ENCODE measurements around the gene DISC1. TPM values are rescaled to one million over a fixed set of nuclear protein-coding genes. Genes with fewer than 3 reads are reported as not detected.
A peak's percentile ranks its signal among the peaks of the same experiment; 100 is the strongest.
"Not testable (repeated sequence)": the region's sequence is repeated elsewhere in the genome, so short reads cannot be mapped to it uniquely, and the experiment has no call there.

DISC1 gene
- total RNA-seq, 2 donors from 2014 or later: 3.1 to 12.4 TPM

DNA sequence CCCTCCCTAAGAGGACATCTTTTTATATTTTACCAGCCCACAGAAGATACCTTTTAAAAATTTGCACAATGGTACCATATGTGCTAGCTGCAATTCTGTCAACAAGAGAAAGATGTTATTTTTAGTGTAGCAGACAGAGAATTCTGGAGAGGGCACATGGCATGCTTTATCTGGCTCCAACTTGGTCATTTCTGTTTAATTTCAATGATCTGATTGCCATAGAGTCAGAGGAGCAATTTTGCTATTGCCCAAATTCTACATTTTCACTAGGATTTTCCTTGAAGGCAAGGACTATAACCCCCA lies 17.3 kb downstream of the DISC1 start:
- Mint-ChIP-seq H3K36me3 (peaks cover 2 to 19% of the 10 kb centered on the region in 2 donors), H3K9me3 (peaks cover under 1 to 10% of the 10 kb centered on the region in 2 donors), H3K27ac (peak overlapping the region in 1 of 2 donors; percentile 14)
- ATAC-seq (no peak), DNase-seq (ENCODE audit: low spot score in 2 of 2) (no peak)

DNA sequence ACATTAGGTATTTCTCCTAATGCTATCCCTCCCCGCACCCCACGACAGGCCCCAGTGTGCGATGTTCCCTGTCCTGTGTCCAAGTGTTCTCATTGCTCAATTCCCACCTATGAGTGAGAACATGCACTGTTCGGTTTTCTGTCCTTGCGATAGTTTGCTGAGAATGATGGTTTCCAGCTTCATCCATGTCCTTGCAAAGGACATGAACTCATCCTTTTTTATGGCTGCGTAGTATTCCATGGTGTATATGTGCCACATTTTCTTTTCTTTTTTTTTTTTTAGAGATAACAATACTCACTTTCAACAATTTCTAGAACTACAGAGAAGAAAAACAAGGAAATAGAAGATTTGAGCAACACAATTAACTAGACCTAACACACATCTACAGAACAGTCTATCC lies 19.0 kb downstream of the DISC1 start:
- not testable (repeated sequence) for H3K27ac Mint-ChIP-seq; ATAC-seq; DNase-seq (ENCODE audit: low spot score in 2 of 2)
- Mint-ChIP-seq H3K9me3 (peaks cover 11 to 19% of the 10 kb centered on the region in 2 donors), H3K36me3 (peaks cover 14 to 24% of the 10 kb centered on the region in 2 donors)

DNA sequence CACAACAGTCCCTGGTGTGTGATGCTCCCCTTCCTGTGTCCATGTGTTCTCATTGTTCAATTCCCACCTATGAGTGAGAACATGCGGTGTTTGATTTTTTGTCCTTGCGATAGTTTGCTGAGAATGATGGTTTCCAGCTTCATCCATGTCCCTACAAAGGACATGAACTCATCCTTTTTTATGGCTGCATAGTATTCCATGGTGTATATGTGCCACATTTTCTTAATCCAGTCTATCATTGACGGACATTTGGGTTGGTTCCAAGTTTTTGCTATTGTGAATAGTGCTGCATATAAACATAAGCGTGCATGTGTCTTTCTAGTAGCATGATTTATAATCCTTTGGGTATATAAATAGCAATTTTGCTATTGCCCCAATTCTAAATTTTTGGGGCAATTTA lies 19.6 kb downstream of the DISC1 start:
- ATAC-seq; H3K27ac Mint-ChIP-seq; DNase-seq (ENCODE audit: low spot score in 2 of 2): not testable (repeated sequence)
- Mint-ChIP-seq H3K9me3 (peaks cover 13 to 19% of the 10 kb centered on the region in 2 donors), H3K36me3 (peaks cover 14 to 24% of the 10 kb centered on the region in 2 donors)

DNA sequence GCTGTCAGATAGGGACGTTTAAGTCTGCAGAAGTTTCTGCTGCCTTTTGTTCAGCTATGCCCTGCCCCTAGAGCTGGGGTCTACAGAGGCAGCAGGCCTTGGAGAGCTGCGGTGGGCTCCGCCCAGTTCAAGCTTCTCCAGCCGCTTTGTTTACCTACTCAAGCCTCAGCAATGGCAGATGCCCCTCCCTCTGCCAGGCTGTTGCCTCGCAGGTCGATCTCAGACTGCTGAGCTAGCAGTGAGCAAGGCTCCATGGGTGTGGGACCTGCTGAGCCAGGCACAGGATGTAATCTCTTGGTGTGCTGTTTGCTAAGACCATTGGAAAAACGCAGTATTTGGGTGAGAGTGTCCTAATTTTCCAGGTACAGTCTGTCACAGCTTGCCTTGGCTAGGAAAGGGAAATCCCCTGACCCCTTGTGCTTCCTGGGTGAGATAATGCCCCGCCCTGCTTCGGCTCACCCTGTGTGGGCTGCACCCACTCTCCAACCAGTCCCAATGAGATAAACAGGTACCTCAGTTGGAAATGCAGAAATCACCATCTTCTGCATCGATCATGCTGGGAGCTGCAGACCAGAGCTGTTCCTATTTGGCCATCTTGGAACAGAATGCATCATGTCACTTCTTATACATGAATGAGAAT lies 25.2 kb downstream of the DISC1 start:
- Mint-ChIP-seq H3K9me3 (peaks cover 16 to 19% of the 10 kb centered on the region in 2 donors), H3K36me3 (peaks cover 16 to 28% of the 10 kb centered on the region in 2 donors)
- DNase-seq (ENCODE audit: low spot score in 2 of 2); H3K27ac Mint-ChIP-seq; ATAC-seq: not testable (repeated sequence)

DNA sequence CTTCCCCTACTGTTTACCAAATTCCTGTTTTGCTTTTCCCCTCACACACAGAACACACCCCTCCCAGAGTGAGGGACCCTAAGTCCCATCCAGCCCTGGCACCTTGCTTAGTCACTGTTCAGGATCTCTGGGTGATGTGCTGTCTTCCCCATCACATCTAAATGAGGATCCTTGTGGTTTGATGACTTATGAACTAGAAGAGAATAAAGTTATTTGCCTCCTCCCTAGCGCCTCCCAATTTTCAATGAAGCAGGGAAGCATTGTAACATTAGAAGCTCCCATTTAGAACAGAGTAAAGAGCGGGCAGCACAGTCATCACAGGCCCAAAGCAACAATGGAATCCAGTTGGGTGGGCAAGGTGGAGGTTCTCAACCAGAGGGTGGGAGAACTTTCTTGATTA lies 27.0 kb downstream of the DISC1 start:
- Mint-ChIP-seq H3K27ac (no peak overlapping the region), H3K36me3 (peaks cover 18 to 24% of the 10 kb centered on the region in 2 donors), H3K9me3 (peaks cover 20 to 26% of the 10 kb centered on the region in 2 donors)
- DNase-seq (ENCODE audit: low spot score in 2 of 2) (no peak), ATAC-seq (no peak)

DNA sequence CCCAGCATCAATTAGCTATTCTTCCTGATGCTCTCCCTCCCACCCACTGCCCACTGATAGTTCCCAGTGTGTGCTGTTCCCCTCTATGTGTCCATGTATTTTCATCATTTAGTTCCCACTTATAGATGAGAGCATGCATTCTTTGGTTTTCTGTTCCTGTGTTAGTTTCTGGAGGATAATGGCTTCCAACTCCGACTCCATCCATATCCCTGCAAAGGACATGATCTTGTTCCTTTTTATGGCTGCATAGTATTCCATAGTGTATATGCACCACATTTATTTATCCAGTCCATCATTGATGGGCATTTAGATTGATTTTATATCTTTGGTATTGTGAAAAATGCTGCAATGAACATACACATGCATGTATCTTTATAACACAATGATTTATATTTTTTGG lies 30.2 kb downstream of the DISC1 start:
- DNase-seq (ENCODE audit: low spot score in 2 of 2) (no peak), ATAC-seq (no peak)
- H3K27ac Mint-ChIP-seq: no peak overlapping the region
- peaks cover 20 to 29% of the 10 kb centered on the region in 2 donors for H3K9me3 Mint-ChIP-seq
- peaks cover 26 to 32% of the 10 kb centered on the region in 2 donors for H3K36me3 Mint-ChIP-seq

DNA sequence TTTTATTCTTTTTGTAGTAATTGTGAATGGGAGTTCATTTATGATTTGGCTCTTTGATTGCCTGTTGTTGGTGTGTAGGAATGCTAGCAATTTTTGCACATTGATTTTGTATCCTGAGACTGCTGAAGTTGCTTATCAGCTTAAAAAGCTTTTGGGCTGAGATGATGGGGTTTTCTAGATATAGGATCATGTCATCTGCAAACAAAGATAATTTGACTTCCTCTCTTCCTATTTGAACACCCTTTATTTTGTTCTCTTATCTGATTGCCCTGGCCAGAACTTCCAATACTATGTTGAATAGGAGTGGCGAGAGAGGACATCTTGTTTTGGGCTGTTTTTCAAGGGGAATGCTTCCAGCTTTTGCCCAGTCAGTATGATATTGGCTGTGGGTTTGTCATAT lies 31.6 kb downstream of the DISC1 start:
- Mint-ChIP-seq H3K9me3 (peaks cover 20 to 32% of the 10 kb centered on the region in 2 donors), H3K36me3 (peaks cover 30 to 39% of the 10 kb centered on the region in 2 donors)
- H3K27ac Mint-ChIP-seq; ATAC-seq; DNase-seq (ENCODE audit: low spot score in 2 of 2): not testable (repeated sequence)

DNA sequence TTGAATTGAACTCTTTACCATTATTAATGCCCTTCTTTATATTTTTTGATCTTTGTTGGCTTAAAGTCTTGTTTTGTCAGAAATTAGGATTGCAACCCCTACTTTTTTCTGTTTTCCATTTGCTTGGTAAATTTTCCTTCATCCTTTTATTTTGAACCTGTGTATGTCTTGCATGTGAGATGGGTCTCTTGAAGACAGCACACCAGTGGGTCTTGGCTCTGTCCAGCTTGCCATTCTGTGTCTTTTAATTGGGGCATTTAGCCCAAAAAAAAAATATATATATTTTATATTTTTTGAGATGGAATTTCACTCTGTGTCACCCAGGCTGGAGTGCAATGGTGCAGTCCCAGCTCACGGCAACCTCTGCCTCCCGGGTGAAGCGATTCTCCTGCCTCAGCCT lies 33.6 kb downstream of the DISC1 start:
- H3K9me3 Mint-ChIP-seq: peaks cover 28 to 39% of the 10 kb centered on the region in 2 donors
- peaks cover 30 to 48% of the 10 kb centered on the region in 2 donors for H3K36me3 Mint-ChIP-seq
- ATAC-seq (no peak), DNase-seq (ENCODE audit: low spot score in 2 of 2) (no peak)
- H3K27ac Mint-ChIP-seq: no peak overlapping the region

DNA sequence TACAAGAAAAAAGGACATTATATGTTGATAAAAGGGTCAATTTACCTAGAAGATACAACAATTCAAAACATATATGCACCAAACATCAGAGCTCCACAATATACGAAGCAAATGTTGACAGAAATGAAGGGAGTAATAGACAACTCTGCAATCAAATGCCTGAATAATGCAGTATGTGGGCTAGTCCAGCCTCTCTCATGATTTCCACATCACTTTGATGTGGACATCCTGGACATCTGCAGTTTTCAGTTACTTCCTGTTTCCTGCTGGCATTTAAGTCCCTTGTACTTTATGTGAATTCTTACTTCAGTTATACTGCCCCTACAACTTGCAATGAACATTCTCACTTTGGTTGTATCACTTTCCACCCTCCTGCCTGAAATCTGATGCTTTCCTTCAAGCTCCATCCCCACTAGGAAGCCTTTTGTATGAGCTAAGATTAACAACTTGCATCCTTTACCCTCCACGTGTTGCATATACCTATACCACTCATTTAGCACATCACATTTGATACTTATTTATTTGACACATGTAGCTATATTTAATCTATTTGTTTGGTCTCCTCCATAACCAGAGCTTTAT lies 36.7 kb downstream of the DISC1 start:
- Mint-ChIP-seq H3K9me3 (peaks cover 21 to 31% of the 10 kb centered on the region in 2 donors), H3K36me3 (peaks cover 21 to 45% of the 10 kb centered on the region in 2 donors), H3K27ac (no peak overlapping the region)
- no peak for ATAC-seq
- DNase-seq (ENCODE audit: low spot score in 2 of 2): no peak

DNA sequence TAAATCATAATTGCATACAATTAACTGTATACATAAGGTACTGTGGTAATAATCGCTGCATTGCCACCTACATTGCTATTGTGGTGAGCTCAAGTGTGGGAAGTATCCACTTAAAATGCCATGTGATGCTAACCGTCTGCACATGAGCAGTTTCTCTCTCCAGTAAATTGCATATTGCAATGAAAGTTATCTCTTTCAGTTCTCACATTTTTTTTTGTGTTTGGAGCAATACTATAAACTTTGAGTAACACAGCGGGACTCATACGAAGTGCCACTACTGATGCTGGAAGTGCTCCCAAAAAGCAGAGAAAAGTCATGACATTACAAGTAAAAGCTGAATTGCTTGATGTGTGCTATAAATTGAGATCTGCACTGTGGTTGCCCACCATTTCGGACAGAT lies 38.5 kb downstream of the DISC1 start:
- DNase-seq (ENCODE audit: low spot score in 2 of 2) (no peak), ATAC-seq (no peak)
- Mint-ChIP-seq H3K9me3 (peaks cover 26 to 36% of the 10 kb centered on the region in 2 donors), H3K27ac (no peak overlapping the region), H3K36me3 (peaks cover 30 to 49% of the 10 kb centered on the region in 2 donors)

DNA sequence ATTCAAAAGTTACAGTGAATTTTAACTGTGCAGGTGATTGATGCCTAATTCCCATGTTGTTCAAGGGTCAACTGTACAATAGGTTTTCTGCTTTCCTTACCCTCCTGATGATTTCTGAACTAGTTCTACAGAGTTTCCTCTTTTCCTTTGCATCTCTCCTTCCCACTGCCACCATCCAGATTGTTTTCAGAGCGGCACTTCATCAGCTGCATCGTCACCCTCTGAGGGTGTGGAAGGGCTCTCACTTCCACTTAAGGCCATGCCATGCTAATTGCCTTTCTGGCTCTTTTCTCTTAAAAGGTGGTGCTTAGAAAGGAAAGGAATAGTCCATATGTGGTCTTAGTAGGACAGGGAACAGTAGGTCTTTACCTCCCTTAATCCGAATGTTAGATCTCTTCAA lies 39.1 kb downstream of the DISC1 start:
- peaks cover 30 to 51% of the 10 kb centered on the region in 2 donors for H3K36me3 Mint-ChIP-seq
- no peak overlapping the region for H3K27ac Mint-ChIP-seq
- ATAC-seq: no peak
- H3K9me3 Mint-ChIP-seq: peaks cover 26 to 37% of the 10 kb centered on the region in 2 donors
- DNase-seq (ENCODE audit: low spot score in 2 of 2): no peak

DNA sequence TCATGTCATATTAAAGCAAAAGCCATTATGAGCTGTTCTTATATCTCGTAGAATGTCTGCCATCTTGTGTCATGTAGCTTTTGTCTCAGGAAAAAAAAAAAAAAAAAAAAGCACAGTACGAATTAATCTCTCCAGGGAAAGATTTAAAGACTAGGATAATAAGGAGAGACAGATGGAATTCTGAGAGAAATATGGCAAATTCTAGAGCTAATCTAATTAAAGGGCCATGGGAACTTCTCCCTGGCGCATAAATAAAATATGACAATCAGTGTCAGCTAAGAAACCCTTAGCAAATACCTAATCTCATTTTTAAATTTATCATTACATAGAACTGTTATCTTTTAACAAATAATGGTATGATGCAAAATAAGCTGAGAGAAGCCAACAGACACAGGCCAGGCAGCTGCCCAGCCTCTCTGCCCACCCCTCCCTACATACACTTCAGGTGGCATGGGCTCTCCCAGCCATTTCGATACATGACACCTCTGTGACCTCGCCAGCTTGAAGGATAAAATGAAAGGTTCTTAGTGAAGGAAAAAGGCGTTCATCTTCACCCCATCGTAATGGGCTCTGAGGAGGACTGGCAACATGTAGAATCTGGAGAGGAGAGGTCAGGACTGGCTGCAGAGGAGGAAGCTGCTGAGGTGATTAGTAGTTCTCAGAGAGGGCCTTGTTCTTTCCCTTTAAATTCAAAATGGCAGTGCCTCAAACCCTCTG lies 39.8 kb downstream of the DISC1 start:
- H3K9me3 Mint-ChIP-seq: peaks cover 27 to 34% of the 10 kb centered on the region in 2 donors
- no peak for DNase-seq (ENCODE audit: low spot score in 2 of 2)
- ATAC-seq: no peak
- H3K36me3 Mint-ChIP-seq: peaks cover 30 to 51% of the 10 kb centered on the region in 2 donors
- no peak overlapping the region for H3K27ac Mint-ChIP-seq

DNA sequence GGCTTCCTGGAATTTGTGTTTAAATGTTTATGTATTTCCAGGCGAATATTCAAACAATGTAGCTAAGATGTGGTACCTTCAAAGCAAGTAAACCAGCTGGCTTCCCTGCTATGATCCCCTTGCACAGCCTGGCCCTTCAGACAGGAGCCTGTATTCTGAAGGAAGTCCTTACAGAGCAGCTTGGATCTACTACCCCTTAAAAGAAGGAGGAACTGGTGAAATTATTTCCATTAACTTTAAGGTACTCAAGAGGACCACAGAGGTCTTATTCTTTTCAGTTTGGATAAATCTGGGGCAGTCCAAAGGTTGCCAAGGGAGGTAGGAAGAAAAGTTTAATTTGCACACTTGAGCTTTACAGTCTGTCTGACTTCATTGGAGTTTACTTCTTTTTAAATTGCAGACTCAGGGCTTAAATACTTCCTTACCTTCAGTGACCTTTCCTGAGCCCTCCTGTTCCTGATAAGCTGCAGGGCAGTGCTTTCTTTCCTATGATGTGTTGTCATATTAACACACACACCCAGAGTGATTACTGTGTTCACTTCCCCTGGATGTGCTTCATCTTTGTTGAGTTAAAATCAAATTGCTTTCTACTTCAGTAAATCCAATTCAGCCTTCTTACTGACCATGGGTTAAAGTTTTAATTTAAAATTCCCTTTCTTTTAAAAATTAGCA lies 40.5 kb downstream of the DISC1 start:
- Mint-ChIP-seq H3K9me3 (peaks cover 25 to 28% of the 10 kb centered on the region in 2 donors), H3K36me3 (peaks cover 24 to 44% of the 10 kb centered on the region in 2 donors), H3K27ac (no peak overlapping the region)
- no peak for ATAC-seq
- no peak for DNase-seq (ENCODE audit: low spot score in 2 of 2)

DNA sequence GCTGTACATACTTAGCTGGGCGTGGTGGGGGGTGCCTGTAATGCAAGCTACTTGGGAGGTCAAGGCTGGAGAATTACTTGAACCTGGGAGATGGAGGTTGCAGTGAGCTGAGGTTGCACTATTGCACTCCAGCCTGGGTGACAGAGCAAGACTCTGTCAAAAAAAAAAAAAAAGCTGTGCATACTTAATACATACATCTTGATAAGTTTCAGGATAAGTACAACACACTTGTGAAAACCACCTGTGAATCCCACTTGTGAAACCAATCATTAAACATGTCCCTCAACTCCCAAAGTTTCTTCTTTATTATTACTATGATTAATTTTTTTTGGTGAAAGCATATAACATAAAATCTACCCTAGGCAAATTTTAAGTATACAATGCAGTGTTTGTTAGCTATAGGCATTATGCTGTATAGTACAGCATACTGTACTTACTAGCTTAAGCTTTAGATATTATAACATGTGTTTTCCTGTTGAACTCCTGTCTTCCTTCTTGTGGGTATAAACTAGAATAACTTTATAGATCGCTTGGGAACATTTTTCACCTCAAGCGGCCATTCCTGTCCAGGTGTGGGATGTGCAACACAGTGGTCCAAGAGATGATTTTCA lies 41.4 kb downstream of the DISC1 start:
- peaks cover 24 to 38% of the 10 kb centered on the region in 2 donors for H3K36me3 Mint-ChIP-seq
- ATAC-seq (no peak), DNase-seq (ENCODE audit: low spot score in 2 of 2) (no peak)
- H3K9me3 Mint-ChIP-seq: peaks cover 25 to 28% of the 10 kb centered on the region in 2 donors
- no peak overlapping the region for H3K27ac Mint-ChIP-seq

DNA sequence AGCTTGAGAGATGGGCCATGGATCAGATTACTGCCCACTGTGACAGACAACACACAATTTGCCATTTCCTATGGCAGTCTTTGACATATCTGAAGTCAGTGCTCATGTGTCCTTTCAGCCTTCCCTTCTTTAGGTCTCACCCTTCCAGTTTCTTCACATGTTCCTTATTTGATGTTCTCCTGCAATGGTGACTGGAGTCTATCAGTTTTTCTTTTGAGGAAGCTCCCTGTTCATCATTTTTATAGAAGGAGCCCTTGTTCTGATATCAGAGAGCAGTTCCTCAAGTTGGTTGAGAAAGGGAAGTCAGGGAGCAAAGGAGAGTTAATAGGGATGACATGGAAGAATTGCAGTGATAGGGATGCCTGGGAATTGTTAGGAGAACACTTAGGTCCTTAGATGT lies 42.2 kb downstream of the DISC1 start:
- Mint-ChIP-seq H3K36me3 (peaks cover 24 to 32% of the 10 kb centered on the region in 2 donors), H3K9me3 (peaks cover 19 to 22% of the 10 kb centered on the region in 2 donors), H3K27ac (no peak overlapping the region)
- DNase-seq (ENCODE audit: low spot score in 2 of 2) (no peak), ATAC-seq (no peak)

DNA sequence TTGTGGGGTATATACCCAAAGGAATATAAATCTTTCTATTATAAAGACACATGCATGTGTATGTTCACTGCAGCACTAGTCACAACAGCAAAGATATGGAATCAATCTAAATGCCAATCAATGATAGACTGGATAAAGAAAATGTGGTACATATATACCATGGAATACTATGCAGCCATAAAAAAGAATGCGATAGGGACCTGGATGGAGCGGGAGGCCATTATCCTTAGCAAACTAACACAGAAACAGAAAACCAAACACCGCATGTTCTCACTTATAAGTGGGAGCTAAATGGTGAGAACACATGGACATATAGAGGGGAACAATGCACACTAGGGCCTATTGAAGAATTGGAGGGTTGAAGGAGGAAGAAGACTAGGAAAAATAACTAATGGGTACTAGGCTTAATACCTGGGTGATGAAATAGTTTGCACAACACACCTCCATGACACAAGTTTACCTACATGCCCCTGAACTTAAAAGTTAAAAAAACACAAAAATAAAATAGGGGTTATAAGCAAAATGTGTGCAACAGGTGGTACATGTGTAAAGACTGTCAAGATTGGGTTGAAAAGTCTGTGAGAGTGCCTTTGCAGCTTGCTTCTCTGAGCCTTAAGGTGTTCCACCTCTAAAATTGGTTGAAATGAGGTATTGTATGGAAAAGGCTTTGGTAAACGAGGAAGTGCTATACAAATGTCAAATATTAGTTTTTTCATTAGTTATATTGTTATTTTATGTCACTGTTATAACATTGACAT lies 43.5 kb downstream of the DISC1 start:
- H3K27ac Mint-ChIP-seq; ATAC-seq; DNase-seq (ENCODE audit: low spot score in 2 of 2): not testable (repeated sequence)
- peaks cover 17 to 21% of the 10 kb centered on the region in 2 donors for H3K9me3 Mint-ChIP-seq
- H3K36me3 Mint-ChIP-seq: peaks cover 24 to 28% of the 10 kb centered on the region in 2 donors

All from activated naive CD4-positive, alpha-beta T cell treated with anti-CD3 and anti-CD28 coated beads, Interleukin-2, amount 50 U/mL, for 72 hours (primary cell).